ENCODE data around the gene LRRC27.

GRCh38 chr10:132364594-132364970, 32.6 kb downstream of the LRRC27 start:
- no peak for TF ChIP-seq CTCF (IDR thresholded peaks at IDR 0.05)
- TF ChIP-seq POLR2A (IDR thresholded peaks at IDR 0.05) = no peak

Measured in Peyer's patch (tissue), 4 donors.